Measurements from ENCODE around the gene DDX56. TPM values are rescaled to one million over a fixed set of nuclear protein-coding genes. Genes with fewer than 3 reads are reported as not detected.

Gene DDX56
- total and polyA plus RNA-seq, 2 of the 13 experiments (the other 11 are each of a cell fraction or from before 2014, with no cell fraction given): 82.6 to 120 TPM

DNA sequence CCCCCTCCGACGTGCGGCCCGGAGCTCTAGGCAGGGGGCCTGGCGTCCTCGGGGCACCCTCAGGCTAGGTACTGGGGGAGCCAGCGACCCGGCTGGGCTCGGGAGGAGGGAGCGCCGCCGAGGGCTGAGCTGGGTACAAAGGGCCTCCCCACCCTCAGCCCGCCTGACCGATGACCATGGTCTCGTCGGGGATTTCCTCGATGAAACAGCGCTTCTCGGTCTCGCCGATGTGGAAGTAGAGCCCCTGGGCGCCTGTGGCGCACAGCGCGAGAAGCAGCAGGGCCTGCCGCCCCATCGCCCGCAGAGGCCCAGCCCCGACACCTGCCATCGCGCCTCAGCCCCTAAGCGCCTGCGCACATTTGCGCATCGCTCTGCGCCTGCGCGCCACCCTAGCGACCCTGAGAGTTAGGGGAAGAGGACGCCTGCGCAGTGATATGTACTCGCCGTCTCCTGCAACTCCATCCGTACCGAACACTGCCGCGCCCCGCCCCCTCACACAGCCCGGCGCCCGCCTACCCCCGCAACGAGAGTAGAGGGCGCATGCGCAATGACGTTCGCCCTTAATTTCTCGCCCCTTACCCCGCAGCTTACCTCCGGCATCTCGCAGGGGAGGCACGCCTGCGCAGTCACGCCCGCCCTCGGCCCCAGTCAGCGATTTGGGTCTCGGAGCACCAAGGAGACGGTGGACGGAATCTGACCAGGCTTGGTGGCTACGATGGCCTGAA lies 8.3 kb upstream of the DDX56 start, which contains the start of gene TMED4 (continued):
- TF ChIP-seq, protein P1, sequence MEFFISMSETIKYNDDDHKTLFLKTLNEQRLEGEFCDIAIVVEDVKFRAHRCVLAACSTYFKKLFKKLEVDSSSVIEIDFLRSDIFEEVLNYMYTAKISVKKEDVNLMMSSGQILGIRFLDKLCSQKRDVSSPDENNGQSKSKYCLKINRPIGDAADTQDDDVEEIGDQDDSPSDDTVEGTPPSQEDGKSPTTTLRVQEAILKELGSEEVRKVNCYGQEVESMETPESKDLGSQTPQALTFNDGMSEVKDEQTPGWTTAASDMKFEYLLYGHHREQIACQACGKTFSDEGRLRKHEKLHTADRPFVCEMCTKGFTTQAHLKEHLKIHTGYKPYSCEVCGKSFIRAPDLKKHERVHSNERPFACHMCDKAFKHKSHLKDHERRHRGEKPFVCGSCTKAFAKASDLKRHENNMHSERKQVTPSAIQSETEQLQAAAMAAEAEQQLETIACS (CRISPR knock-in tag; IDR thresholded peaks at IDR 0.05): no peak
- TF ChIP-seq ZNF569 (CRISPR knock-in tag; IDR thresholded peaks at IDR 0.05; ENCODE audit: borderline replicate concordance) (no peak), CC2D1A (CRISPR knock-in tag; IDR thresholded peaks at IDR 0.05) (no peak), KDM1A (CRISPR knock-in tag; IDR thresholded peaks at IDR 0.05) (no peak), ETV6 (CRISPR knock-in tag; conservative IDR thresholded peaks at IDR 0.05) (peak; percentile 61; the same call in 1 of the 2 replicates), ATAD3A (CRISPR knock-in tag; IDR thresholded peaks at IDR 0.05) (no peak), ZNF674 (CRISPR knock-in tag; IDR thresholded peaks at IDR 0.05; ENCODE audit: low read depth) (no peak), KAT2B (IDR thresholded peaks at IDR 0.05; ENCODE audit: borderline replicate concordance, low read depth, low read length) (no peak), ZEB1 (IDR thresholded peaks at IDR 0.05; ENCODE audit: insufficient replicate concordance, low read depth) (no peak), NBN (conservative IDR thresholded peaks at IDR 0.05) (no peak), ZNF124 (CRISPR knock-in tag; IDR thresholded peaks at IDR 0.05) (no peak), FOXP1 (IDR thresholded peaks at IDR 0.05) (no peak), FOXP1 (CRISPR knock-in tag; IDR thresholded peaks at IDR 0.05) (no peak), CHD2 (IDR thresholded peaks at IDR 0.05; ENCODE audit: low read depth, low read length) (no peak), ZNF589 (CRISPR knock-in tag; conservative IDR thresholded peaks at IDR 0.05) (no peak), ARHGAP35 (CRISPR knock-in tag; IDR thresholded peaks at IDR 0.05; ENCODE audit: borderline replicate concordance) (0 out of 2 replicates have a peak, but pooled peaks have one; percentile 37), TBX2 (CRISPR knock-in tag; IDR thresholded peaks at IDR 0.05; ENCODE audit: borderline replicate concordance) (peak; percentile 87), MBD4 (IDR thresholded peaks at IDR 0.05; ENCODE audit: borderline replicate concordance, low read length) (no peak), MAFK (conservative IDR thresholded peaks at IDR 0.05 in 1 of 2, IDR thresholded peaks at IDR 0.05 in 1 of 2; ENCODE audit: low read length in 2 of 2) (peak; percentile 48 to 64; a peak in 3 of 4 replicates), REL (CRISPR knock-in tag; conservative IDR thresholded peaks at IDR 0.05) (peak; percentile 54; the same call in 1 of the 2 replicates), EED (CRISPR knock-in tag; IDR thresholded peaks at IDR 0.05) (no peak), NAIF1 (CRISPR knock-in tag; IDR thresholded peaks at IDR 0.05; ENCODE audit: borderline replicate concordance) (peak; percentile 89)
- TF ChIP-seq, protein P2, sequence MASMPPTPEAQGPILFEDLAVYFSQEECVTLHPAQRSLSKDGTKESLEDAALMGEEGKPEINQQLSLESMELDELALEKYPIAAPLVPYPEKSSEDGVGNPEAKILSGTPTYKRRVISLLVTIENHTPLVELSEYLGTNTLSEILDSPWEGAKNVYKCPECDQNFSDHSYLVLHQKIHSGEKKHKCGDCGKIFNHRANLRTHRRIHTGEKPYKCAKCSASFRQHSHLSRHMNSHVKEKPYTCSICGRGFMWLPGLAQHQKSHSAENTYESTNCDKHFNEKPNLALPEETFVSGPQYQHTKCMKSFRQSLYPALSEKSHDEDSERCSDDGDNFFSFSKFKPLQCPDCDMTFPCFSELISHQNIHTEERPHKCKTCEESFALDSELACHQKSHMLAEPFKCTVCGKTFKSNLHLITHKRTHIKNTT (CRISPR knock-in tag; IDR thresholded peaks at IDR 0.05): no peak
- TF ChIP-seq, protein P3, sequence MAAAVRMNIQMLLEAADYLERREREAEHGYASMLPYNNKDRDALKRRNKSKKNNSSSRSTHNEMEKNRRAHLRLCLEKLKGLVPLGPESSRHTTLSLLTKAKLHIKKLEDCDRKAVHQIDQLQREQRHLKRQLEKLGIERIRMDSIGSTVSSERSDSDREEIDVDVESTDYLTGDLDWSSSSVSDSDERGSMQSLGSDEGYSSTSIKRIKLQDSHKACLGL (CRISPR knock-in tag; IDR thresholded peaks at IDR 0.05): 0 out of 2 replicates have a peak, but pooled peaks have one; percentile 69
- TF ChIP-seq, protein P4, sequence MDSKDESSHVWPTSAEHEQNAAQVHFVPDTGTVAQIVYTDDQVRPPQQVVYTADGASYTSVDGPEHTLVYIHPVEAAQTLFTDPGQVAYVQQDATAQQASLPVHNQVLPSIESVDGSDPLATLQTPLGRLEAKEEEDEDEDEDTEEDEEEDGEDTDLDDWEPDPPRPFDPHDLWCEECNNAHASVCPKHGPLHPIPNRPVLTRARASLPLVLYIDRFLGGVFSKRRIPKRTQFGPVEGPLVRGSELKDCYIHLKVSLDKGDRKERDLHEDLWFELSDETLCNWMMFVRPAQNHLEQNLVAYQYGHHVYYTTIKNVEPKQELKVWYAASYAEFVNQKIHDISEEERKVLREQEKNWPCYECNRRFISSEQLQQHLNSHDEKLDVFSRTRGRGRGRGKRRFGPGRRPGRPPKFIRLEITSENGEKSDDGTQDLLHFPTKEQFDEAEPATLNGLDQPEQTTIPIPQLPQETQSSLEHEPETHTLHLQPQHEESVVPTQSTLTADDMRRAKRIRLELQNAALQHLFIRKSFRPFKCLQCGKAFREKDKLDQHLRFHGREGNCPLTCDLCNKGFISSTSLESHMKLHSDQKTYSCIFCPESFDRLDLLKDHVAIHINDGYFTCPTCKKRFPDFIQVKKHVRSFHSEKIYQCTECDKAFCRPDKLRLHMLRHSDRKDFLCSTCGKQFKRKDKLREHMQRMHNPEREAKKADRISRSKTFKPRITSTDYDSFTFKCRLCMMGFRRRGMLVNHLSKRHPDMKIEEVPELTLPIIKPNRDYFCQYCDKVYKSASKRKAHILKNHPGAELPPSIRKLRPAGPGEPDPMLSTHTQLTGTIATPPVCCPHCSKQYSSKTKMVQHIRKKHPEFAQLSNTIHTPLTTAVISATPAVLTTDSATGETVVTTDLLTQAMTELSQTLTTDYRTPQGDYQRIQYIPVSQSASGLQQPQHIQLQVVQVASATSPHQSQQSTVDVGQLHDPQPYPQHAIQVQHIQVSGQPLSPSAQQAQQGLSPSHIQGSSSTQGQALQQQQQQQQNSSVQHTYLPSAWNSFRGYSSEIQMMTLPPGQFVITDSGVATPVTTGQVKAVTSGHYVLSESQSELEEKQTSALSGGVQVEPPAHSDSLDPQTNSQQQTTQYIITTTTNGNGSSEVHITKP (CRISPR knock-in tag; IDR thresholded peaks at IDR 0.05; ENCODE audit: low read depth): no peak

Measured in HepG2 (cell line).